K562 (cell line): ENCODE results near the gene IGFBP4. TPM values are rescaled to one million over a fixed set of nuclear protein-coding genes. Genes with fewer than 3 reads are reported as not detected.

Experiments used
- ATAC-seq: fragments of 200-7000 bp; cut with Tn5 transposase; 3 replicates; pipeline ENCODE4 v1.9.1; 2020; ENCODE audit warnings: moderate library complexity
- BruUV-seq: library from RNA; stranded (reverse); fragments of 400-500 nt; replicated peaks from 2 replicates; lab custom pipeline; 2021; lab: Mats Ljungman, UMichigan
- CTCF ChIA-PET: fragments of 300-600 bp; formaldehyde crosslinking; extraction: SDS; loops from one replicate; lab custom pipeline; 2021; ENCODE audit warnings: low intra/inter-chr PET ratio; lab: Yijun Ruan, JAX
- POLR2A ChIA-PET: fragments of 300-600, 350-650 bp; sonication (Branson Sonifier 250); formaldehyde crosslinking; extraction: SDS; loops from one replicate; lab custom pipeline; 2021; ENCODE audit warnings: antibody characterized with exemption, inconsistent platforms; lab: Yijun Ruan, JAX
- DNase-seq, 4 experiments: peaks; one replicate each; pipeline versions ENCODE4 v3.0.0 to v3.0.0-alpha.2; 2011 to 2018; ENCODE audit warnings: low spot score in 3 of 4, mixed read lengths in 3 of 4; ENCODE audit errors: extremely low read depth in 1 of 4
- FAIRE-seq: peaks from 2 replicates; lab custom pipeline; 2011; peaks lifted over from hg19 to GRCh38; lab: Jason Lieb, UNC
- H2AFZ ChIP-seq: 2 replicates; pipeline ENCODE4 v1.6.0; 2011; ENCODE audit warnings: low read depth, low read length, control low read depth, inconsistent platforms
- H3K27ac ChIP-seq: fragments of 200-600 bp; 3 replicates; pipeline ENCODE4 v1.8.0; 2011; ENCODE audit warnings: low read depth, mild to moderate bottlenecking, control low read depth, inconsistent platforms, low read length, moderate library complexity, mixed read lengths; ENCODE audit errors: extremely low read depth
- H3K27me3 ChIP-seq, 2 experiments: fragments of 300-600 bp in 1 of 2; 2 replicates in 1 of 2; 3 replicates in 1 of 2; pipeline versions ENCODE4 v1.6.0 to v1.8.0; 2011; ENCODE audit warnings: inconsistent platforms in 2 of 2, low read length in 2 of 2, mild to moderate bottlenecking in 1 of 2, mixed read lengths in 1 of 2, moderate library complexity in 1 of 2; ENCODE audit not compliant: control insufficient read depth in 2 of 2, insufficient read depth in 2 of 2
- H3K36me3 ChIP-seq: fragments of 300-600 bp; 3 replicates; pipeline ENCODE4 v1.8.0; 2011; ENCODE audit warnings: mild to moderate bottlenecking, low read length, inconsistent platforms; ENCODE audit not compliant: control insufficient read depth, insufficient read depth
- H3K4me1 ChIP-seq, 2 experiments: fragments of 200-600 bp in 1 of 2; replicated peaks in 1 of 2; 2 replicates in 1 of 2; 3 replicates in 1 of 2; pipeline versions ENCODE4 v1.5.1 to v1.8.0; 2011; ENCODE audit warnings: inconsistent platforms in 2 of 2, low read length in 2 of 2, mild to moderate bottlenecking in 1 of 2, mixed read lengths in 1 of 2, moderate library complexity in 1 of 2; ENCODE audit not compliant: control insufficient read depth in 2 of 2, insufficient read depth in 2 of 2
- H3K4me2 ChIP-seq: 2 replicates; pipeline ENCODE4 v1.6.1; 2011; ENCODE audit warnings: low read length, control low read depth, inconsistent platforms, mixed read lengths; ENCODE audit not compliant: insufficient read depth
- H3K4me3 ChIP-seq: fragments of 200-600 bp; sonication (generic), shearing (Covaris generic); 2 replicates; pipeline ENCODE4 v1.5.1; 2016; ENCODE audit warnings: control low read depth, inconsistent platforms
- H3K79me2 ChIP-seq: fragments of 200-600 bp; 3 replicates; pipeline ENCODE4 v1.8.0; 2011; ENCODE audit warnings: low read length, inconsistent platforms; ENCODE audit not compliant: control insufficient read depth, insufficient read depth
- H3K9ac ChIP-seq, 2 experiments: 2 replicates each; pipeline versions ENCODE4 v1.6.0 to v1.6.1; 2011; ENCODE audit warnings: low read depth in 2 of 2, low read length in 2 of 2, control low read depth in 1 of 2, inconsistent platforms in 1 of 2, mild to moderate bottlenecking in 1 of 2, mixed read lengths in 1 of 2; ENCODE audit not compliant: insufficient read depth in 1 of 2
- H3K9me1 ChIP-seq: one replicate; pipeline ENCODE4 v1.6.0; 2011; ENCODE audit warnings: inconsistent platforms, mild to moderate bottlenecking, low read length, moderate library complexity; ENCODE audit not compliant: control insufficient read depth, insufficient read depth
- H3K9me3 ChIP-seq: replicated peaks from 2 replicates; pipeline ENCODE4 v1.5.1; 2011; ENCODE audit warnings: low read depth, low read length, inconsistent platforms; ENCODE audit not compliant: control insufficient read depth, insufficient read depth
- H4K20me1 ChIP-seq: replicated peaks from 2 replicates; pipeline ENCODE4 v1.6.1; 2011; ENCODE audit warnings: low read length, inconsistent platforms, mixed read lengths; ENCODE audit not compliant: control insufficient read depth, insufficient read depth
- GTF2F1 ChIP-seq: IDR thresholded peaks from 2 replicates; pipeline ENCODE4 v1.6.1; 2011; ENCODE audit warnings: low read depth, low read length, improper control_type of control experiment
- MAFG ChIP-seq: fragments of 450-650 bp; conservative IDR thresholded peaks from 2 replicates; pipeline ENCODE4 v1.6.1; 2016; ENCODE audit warnings: missing genetic modification characterization, missing compliant biosample characterization
- MCM3 ChIP-seq: fragments of 450-650 bp; IDR thresholded peaks from 2 replicates; pipeline ENCODE4 v1.6.1; 2016
- NELFE ChIP-seq: IDR thresholded peaks from 2 replicates; pipeline ENCODE4 v1.6.1; 2011; ENCODE audit warnings: mild to moderate bottlenecking; ENCODE audit not compliant: insufficient read depth, insufficient read length
- SMARCB1 ChIP-seq: IDR thresholded peaks from 2 replicates; pipeline ENCODE4 v1.6.1; 2011; ENCODE audit warnings: improper control_type of control experiment, low read depth; ENCODE audit not compliant: insufficient read length
- STAT5B ChIP-seq: fragments of 250-450 bp; sonication (Bioruptor Pico); IDR thresholded peaks from 2 replicates; pipeline ENCODE4 v1.8.0; 2021; ENCODE audit warnings: mild to moderate bottlenecking, inconsistent platforms
- TAF9B ChIP-seq: fragments of 450-650 bp; IDR thresholded peaks from 2 replicates; pipeline ENCODE4 v1.6.1; 2018; ENCODE audit warnings: mild to moderate bottlenecking; ENCODE audit not compliant: partially characterized antibody
- ZKSCAN3 ChIP-seq: fragments of 250-450 bp; sonication (Bioruptor Pico); IDR thresholded peaks from 2 replicates; pipeline ENCODE4 v1.4.0; 2020
- ZNF133 ChIP-seq: fragments of 250-450 bp; sonication (Bioruptor Pico); IDR thresholded peaks from 2 replicates; pipeline ENCODE4 v1.4.0; 2020; ENCODE audit warnings: mild to moderate bottlenecking
- ZNF184 ChIP-seq: sonication (generic); formaldehyde crosslinking; IDR thresholded peaks from 2 replicates; pipeline ENCODE4 v1.5.0; 2020; ENCODE audit warnings: missing genetic modification reagents
- WGBS: fragments of 100-300 bp; shearing (Covaris generic); methylation state at CpG from one replicate; pipeline ENCODE4 v1.1.6; 2016; ENCODE audit warnings: low coverage, mixed read lengths; ENCODE audit not compliant: insufficient coverage; ENCODE audit errors: missing lambda C conversion rate; 5-methylcytosine and 5-hydroxymethylcytosine counted together
- in situ Hi-C: fragments of 300-500 bp; cut with MboI; formaldehyde crosslinking; loops from 4 replicates; pipeline ENCODE4 v1.15.0; 2018; ENCODE audit warnings: inconsistent platforms, mixed read lengths
- intact Hi-C: fragments of 100-400 bp; cut with micrococcal nuclease; formaldehyde crosslinking; loops from 2 replicates; pipeline ENCODE4 v1.14.2; 2022
- polyA plus RNA-seq, 8 experiments: library from polyadenylated mRNA; depleted of rRNA in 4 of 8; stranded (reverse) in 5 of 8; unstranded in 3 of 8; fragments of >200 nt; fragmentation: Nextera tagmentation in 2 of 8; fragmentation: Illumina TruSeq in 1 of 8; extraction: Ambion mirVana in 2 of 8; extraction: Trizol in 1 of 8; gene quantifications; 2 replicates each; pipeline versions ENCODE4 v1.2.1 to v1.2.3, GENCODE V29; 2011 to 2014; ENCODE audit warnings: inconsistent platforms in 1 of 8, missing spikeins in 1 of 8
- total RNA-seq, 7 experiments: library from RNA; depleted of rRNA in 6 of 7; stranded (reverse); fragments of >200 nt in 6 of 7; fragmentation: Illumina TruSeq in 2 of 7; extraction: Trizol in 2 of 7; gene quantifications; 2 replicates each; pipeline versions ENCODE4 v1.2.1 to v1.2.3, GENCODE V29; 2011 to 2021; ENCODE audit warnings: low replicate concordance in 1 of 7
- TF ChIP-seq, protein P1 (sequence below): sonication (generic); formaldehyde crosslinking; IDR thresholded peaks from 2 replicates; pipeline ENCODE4 v1.8.0; 2023; ENCODE audit warnings: mild to moderate bottlenecking, missing genetic modification reagents

Gene IGFBP4
- total and polyA plus RNA-seq, 9 of the 15 experiments (the other 6 are each of a cell fraction or from before 2014, with no cell fraction given) = 8.8 to 99.8 (median 18.6) TPM

DNA sequence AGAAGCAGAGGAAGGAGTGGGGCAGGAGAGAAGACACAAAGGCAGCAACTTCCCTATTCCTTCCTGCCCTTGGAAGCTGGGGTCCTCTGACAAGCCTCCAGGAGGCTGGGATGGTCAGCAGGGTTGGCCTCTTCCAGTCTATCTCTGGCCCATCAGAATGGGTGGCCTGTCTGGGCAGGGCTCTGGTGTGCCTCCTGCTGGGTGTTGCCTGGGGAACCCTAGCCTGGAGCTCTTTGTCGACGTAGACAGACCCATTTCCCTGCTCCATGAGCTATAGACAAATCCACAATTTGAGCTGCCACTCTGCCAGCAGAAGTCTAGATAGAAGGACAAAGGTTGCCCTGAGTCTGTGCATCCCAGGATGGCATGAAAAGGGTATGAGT is 11.4 kb downstream of the IGFBP4 start:
- Histone ChIP-seq H3K27me3 (no peaks in the 10 kb centered on the region; a peak in 1 of 5 replicates), H3K4me3 (no peak overlapping the region), H3K36me3 (peaks cover 32% of the 10 kb centered on the region; the same call in 2 of the 3 replicates), H3K9me1 (no peaks in the 10 kb centered on the region), H4K20me1 (no peaks in the 10 kb centered on the region), H3K79me2 (no peaks in the 10 kb centered on the region), H3K4me2 (no peak overlapping the region), H2AFZ (no peak overlapping the region), H3K4me1 (peaks cover 0 to 10% of the 10 kb centered on the region in 2 experiments; a peak in 3 of 5 replicates)
- in situ Hi-C loops = no loop called here
- CTCF ChIA-PET = no interaction called here
- POLR2A ChIA-PET = interaction anchor here (1.6 to 3.1 kb wide), 2 partner anchors 11 to 18 kb away, joined by 7 to 22 read pairs; partner anchors contain the start of gene IGFBP4
- no TSS peak for BruUV-seq
- ATAC-seq = no peak
- intact Hi-C loops = no loop called here
- DNase-seq = no peak
- WGBS = 29% methylated on average over 2 of the region's 2 CpGs
- no peak for TF ChIP-seq GTF2F1
- no peak for TF ChIP-seq SMARCB1
- TF ChIP-seq ZNF184 (CRISPR knock-in tag) = no peak
- TF ChIP-seq MCM3 = no peak
- no peak for TF ChIP-seq MAFG (tag)
- TF ChIP-seq TAF9B = no peak
- TF ChIP-seq ZNF133 (CRISPR knock-in tag) = no peak
- no peak for TF ChIP-seq ZKSCAN3 (CRISPR knock-in tag)
- TF ChIP-seq NELFE = no peak
- TF ChIP-seq STAT5B (CRISPR knock-in tag) = no peak
- TF ChIP-seq, protein P1, sequence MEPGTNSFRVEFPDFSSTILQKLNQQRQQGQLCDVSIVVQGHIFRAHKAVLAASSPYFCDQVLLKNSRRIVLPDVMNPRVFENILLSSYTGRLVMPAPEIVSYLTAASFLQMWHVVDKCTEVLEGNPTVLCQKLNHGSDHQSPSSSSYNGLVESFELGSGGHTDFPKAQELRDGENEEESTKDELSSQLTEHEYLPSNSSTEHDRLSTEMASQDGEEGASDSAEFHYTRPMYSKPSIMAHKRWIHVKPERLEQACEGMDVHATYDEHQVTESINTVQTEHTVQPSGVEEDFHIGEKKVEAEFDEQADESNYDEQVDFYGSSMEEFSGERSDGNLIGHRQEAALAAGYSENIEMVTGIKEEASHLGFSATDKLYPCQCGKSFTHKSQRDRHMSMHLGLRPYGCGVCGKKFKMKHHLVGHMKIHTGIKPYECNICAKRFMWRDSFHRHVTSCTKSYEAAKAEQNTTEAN (CRISPR knock-in tag) = no peak
- TF ChIP-seq, all 486 proteins: peak for 0
- no peak overlapping the region for H3K27ac ChIP-seq
- FAIRE-seq = no peak
- 0 out of 4 replicates have a peak overlapping the region, but pooled peaks of 1 of the 2 experiments have one; percentile 36 for H3K9ac ChIP-seq
- no peaks in the 10 kb centered on the region for H3K9me3 ChIP-seq
